NCI-H1930 (cell line): ENCODE data around the gene IBTK.
"Not testable (repeated sequence)": the region's sequence is repeated elsewhere in the genome, so short reads cannot be mapped to it uniquely, and the experiment has no call there.

Experiments
- DNase-seq, 2 experiments: peaks; one replicate each; lab custom pipeline; 2025; lab: John Stamatoyannopoulos, UW

IBTK gene

DNA sequence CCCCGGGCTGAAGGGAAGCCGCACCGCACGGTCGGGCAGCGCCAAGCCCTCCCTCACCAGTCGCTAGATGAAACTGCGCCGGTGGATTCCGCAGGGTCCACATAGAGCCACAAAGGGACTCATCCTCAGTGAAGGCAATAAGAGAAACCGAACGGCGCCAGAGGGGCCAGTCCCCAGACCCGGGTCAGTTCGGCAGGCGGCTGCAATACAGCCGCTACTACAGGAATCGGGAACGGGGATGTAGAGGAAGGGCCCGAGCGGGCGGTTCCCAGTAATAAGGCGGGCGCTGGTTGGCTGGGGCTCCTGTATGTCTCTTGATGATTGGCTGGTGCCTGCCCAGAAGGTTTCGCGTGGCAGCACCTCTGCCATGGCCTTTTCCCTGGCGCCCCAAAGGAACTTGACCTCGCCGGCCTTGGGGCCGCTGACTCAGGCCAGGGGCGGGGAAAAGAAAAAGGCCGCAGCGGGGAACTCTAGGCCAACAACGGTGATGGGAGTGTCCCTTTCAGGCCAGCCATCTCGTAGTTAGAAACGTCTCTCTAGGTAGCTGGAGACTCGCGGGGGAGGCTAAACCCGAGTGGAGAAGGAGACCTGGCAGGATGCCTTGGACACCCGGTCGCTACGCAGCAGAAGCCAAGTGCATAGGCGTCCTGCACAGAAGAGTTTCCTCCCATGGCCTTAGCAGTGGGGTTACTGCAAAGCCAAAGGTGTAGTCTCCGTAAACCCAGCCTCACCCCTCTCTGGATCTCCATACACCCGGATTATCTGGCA lies at the start of gene IBTK:
Gene IBTK, minus strand, starts transcription at position 240 of the 768 bp plus-strand sequence. CDS start 7,258 bp downstream, outside the sequence.
- peak; percentile 76 to 81 for DNase-seq

GRCh38 chr6:82283771-82284410 lies 36.3 kb upstream of the IBTK start:
- no peak for DNase-seq

- DNase-seq = not testable (repeated sequence)
Observed at GRCh38 chr6:82281550-82281949, 34.0 kb upstream of the IBTK start.

DNA sequence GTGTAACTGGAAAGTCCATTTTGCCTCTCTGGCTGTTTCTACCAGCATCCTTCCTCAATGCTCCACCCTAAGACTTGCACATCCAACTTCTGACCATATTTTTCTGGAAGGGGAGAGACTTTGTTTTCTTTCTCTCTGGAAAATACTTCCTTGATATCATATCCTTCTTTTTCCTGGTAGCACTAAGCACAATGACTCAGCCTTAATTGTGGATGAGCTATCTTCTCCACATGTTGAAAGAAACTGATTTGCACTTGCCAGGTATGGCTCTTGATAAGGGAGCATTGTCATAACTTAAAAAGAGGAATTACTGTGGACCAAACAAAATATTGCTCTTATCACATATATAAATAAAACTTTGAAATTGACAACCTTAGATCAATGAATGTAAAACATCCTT lies 30.1 kb upstream of the IBTK start:
- no peak for DNase-seq

GRCh38 chr6:82275686-82276085 lies 28.1 kb upstream of the IBTK start:
- no peak for DNase-seq

DNA sequence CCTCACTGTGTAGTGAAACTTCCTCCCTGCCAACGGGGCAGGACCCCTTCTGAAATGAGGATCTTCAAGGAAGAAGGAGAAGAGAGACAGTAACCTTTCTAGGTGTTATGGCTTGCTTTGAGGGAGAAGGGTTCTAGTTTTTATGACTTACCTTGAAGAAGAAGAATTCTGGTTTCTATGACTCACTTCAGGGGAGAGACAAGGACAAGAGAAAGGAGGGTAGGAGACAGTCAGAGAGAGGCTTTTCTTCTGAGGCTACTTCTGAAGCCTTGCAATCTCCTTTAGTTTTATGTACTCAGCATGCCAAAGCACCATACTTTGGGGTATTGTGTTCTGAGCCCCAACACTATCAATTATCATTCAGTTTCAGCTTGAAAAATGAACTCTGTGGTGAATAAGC lies 25.8 kb upstream of the IBTK start:
- DNase-seq = no peak

DNA sequence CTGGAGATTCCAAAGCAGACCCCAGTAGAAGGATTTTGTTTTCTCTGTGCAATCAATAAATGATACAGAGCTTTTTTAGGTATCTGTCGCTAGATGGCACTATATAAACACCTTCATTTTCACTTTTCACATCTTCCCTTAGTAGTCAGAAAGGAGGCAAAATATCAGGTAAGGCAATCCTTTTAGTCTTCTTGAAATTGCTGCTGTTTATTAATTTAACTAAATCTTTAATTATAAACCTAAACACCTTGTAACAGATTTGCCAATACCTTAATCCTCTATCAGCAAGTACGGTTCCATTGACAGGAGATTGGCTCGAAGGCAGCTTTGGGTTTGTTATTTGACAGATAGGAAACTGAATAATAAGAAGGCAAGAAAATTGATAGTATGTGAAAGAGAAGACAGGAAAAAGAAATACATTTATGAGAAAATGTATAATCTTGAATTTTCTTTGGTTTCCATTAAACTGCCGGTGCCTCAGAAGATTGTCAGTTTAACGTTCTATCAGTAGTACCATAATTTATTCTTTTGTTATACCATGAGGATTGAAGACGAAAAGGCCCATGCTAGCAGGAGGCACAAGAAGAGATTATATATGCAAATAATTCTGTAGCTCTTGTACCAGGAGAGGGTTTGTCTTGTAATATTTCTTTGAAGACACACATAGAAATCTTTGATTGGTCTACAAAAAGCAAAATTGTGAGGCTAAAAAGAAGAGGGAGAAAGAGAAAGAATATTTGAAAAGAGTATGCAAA lies 23.5 kb upstream of the IBTK start:
- no peak for DNase-seq

DNA sequence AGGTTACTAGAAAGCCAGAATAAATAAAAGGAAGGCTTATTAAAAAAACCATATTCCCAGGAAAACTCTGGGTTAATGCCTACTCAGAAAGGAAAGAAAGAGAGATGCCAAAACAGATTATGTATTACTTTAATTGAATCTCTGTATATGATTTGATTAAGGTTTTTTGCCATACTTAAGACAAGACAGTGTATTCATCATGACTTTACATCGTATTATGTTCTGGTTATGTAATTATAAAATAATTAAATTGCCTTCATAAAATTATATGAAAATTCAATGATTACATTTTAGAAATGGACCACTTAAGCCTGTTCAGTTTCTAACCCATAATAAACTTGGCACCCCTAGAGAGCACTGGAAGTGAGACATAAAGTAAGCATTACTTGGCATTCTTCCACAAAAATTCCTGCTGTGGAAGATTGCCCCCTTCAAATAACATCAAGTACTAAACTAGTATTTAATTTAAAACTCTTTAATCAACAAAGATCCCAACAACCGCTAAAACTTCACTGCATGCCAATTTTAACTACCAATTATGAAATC lies 20.8 kb upstream of the IBTK start:
- DNase-seq = no peak

- no peak for DNase-seq
Observed at GRCh38 chr6:82264824-82265223, 17.3 kb upstream of the IBTK start.

- no peak for DNase-seq
Observed at GRCh38 chr6:82264321-82264720, 16.8 kb upstream of the IBTK start.

GRCh38 chr6:82263916-82264315 lies 16.4 kb upstream of the IBTK start:
- DNase-seq = no peak

- DNase-seq = no peak
Observed at GRCh38 chr6:82260997-82261732, 13.6 kb upstream of the IBTK start.

GRCh38 chr6:82259389-82259788 lies 11.8 kb upstream of the IBTK start:
- DNase-seq = no peak

GRCh38 chr6:82257088-82257774 lies 9.7 kb upstream of the IBTK start:
- no peak for DNase-seq

GRCh38 chr6:82254722-82255121 lies 7.2 kb upstream of the IBTK start:
- DNase-seq = not testable (repeated sequence)

- DNase-seq = peak in 1 of 2 experiments; percentile 4
Observed at GRCh38 chr6:82251942-82252341, 4.4 kb upstream of the IBTK start.

DNA sequence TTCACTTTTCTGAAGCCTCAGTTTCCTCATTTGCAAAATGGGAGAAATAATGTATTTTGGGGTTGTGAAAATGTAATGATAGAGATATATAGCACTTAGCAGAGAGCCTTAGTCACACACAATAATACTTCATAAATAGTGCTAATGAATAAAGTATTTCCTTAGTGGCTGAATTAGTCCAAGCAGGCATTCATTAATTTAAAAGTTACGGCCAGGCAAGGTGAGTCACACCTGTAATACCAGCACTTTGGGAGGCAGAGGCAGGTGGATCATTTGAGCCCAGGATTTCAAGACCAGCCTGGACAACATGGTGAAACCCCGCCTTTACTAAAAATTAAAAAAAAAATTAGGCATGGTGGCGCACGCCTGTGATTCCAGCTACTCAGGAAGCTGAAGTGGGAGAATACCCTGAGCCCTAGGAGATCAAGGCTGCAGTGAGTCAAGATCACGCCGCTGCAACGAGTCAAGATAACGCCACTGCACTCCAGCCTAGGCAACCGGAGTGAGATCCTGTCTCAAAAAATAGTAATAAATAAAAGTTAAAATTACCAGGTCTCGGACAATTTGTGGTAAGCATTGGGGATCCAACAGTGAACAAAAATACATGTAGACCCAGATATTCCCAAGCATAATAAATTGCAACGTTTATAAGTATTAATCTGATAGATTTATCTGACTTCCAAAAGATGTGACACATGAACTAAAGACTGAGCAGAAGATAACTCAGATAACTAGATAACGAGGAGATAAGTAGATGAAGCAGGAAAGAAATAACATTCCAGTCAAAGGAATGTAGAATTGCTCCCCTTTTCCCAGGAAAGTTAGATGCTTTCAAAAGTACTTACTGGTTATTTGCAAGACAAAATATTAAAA lies 2.1 kb upstream of the IBTK start:
- no peak for DNase-seq

- no peak for DNase-seq
Observed at GRCh38 chr6:82248273-82248735, 760 bp upstream of the IBTK start.

DNA sequence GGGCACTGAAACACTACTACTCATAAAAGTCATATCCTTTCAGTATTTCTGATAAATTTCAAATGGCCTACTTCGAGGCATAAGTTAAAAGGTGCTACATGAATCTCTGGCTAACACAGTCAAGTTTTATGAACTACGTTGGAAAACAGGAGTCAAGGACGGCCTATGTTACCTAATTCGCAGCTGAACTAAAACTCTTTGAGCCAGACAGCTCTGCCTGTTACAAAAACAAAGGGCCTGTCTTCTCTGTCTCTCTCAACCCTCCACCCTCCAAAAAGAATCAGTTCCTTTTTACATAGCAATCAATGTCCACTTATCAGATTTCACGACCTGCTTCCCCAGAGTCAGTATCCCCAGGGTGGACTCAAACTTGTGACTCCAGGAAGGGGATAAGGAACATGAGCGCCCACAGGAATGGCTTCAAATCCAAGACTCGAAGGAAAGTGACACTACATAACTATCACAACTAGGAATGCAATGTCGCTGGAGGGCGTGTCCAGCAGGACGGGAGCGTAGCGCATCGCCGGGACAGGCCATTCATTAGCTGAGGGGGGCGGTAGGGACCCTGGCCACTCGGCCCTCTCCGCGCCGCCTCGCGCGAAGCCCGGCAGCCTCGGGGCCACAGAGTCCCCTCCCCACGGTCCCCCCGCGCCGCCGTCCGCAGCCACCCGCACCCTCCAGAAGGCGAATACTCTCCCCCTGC lies 591 bp downstream of the IBTK start:
- DNase-seq = peak in 1 of 2 experiments; percentile 40
